GM18519 (cell line): ENCODE data around the gene ADD3.

Source experiments
- ATAC-seq: cut with Tn5 transposase; IDR thresholded peaks from one replicate; pipeline ENCODE4 v1.9.1; 2021; ENCODE audit warnings: mild to moderate bottlenecking, moderate library complexity; ENCODE audit not compliant: unreplicated experiment, low FRiP score

ADD3 gene

GRCh38 chr10:110168601-110169481 lies 161.1 kb downstream of the ADD3 start:
- no peak for ATAC-seq

DNA sequence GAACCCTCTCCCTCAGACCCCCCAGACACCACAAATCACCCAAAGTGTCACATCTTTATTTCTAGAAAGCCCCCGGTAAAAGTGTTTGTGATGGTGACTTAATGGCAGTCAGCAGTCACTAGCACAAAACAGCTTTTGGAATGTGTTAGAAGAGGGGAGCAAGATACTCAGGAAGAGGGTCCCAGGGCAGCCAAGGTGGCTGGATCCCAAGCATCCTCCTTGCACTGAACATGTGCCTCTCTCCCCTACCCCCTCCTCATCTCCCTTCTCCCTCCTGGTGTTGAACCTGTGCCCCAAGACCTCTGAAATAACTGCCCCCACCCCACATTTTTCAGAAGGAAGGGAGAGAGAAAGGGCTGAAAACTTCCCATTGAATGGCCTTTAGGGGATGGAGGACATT lies 161.8 kb downstream of the ADD3 start:
- ATAC-seq = no peak

GRCh38 chr10:110170142-110170971 lies 162.6 kb downstream of the ADD3 start:
- ATAC-seq = no peak

DNA sequence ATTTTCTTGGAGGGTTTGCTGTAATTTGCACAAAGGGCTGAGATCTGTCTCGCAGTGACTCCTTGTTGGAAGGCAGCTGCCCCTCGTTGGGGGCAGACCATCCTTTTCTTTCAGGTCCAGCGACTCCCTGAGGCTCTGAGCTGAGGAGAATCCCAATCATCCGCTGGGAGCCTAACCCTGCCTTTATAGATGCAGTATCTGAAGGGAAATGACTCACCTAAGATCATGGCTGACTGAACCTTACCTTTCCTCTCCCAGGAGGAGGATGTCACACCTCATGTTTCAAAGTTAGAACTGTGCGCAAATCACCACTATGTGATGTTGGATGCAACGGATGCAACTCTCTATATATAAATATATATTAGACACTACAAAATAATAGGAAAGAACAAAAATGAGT lies 163.2 kb downstream of the ADD3 start:
- no peak for ATAC-seq

GRCh38 chr10:110172155-110172554 lies 164.4 kb downstream of the ADD3 start:
- no peak for ATAC-seq

DNA sequence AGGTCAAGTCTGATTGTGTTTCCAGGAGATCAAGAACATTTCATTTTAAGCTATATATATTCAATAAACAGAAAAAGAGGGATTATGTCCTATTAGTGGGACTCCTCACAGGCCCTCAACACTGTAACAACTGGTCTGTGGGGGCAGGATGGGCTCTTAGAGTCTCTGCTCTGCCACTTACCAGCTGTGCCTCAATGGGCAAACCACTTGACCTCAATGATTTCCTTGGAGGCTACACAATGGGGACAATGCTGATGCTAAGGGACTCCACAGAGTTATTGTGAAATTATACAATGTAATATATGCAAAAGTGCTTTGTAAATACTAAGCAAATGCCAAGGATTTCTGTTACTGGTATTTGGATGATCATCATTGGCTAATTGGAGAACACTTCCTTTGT lies 166.4 kb downstream of the ADD3 start:
- no peak for ATAC-seq

- ATAC-seq = no peak
Measured at GRCh38 chr10:110174816-110175215, 167.0 kb downstream of the ADD3 start.

DNA sequence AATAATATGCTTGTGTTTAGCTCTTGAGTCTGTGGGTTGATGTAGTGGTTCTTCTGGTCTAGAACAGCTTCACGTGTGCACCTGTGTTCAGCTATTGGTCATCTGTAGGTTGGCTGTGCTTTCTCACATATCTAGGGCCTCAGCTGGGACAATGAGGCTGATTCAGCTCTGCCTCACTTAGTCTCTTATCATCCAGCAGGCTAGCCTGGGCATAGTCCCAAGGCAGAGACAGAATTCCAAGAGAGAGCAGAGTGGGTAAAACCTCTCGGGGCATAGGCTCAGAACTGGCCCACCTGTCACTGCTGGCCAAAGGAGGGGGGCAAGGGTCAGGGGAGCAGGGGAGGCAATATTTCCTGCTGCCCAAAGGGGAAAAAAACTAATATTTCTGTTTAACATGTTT lies 167.6 kb downstream of the ADD3 start:
- ATAC-seq = no peak

DNA sequence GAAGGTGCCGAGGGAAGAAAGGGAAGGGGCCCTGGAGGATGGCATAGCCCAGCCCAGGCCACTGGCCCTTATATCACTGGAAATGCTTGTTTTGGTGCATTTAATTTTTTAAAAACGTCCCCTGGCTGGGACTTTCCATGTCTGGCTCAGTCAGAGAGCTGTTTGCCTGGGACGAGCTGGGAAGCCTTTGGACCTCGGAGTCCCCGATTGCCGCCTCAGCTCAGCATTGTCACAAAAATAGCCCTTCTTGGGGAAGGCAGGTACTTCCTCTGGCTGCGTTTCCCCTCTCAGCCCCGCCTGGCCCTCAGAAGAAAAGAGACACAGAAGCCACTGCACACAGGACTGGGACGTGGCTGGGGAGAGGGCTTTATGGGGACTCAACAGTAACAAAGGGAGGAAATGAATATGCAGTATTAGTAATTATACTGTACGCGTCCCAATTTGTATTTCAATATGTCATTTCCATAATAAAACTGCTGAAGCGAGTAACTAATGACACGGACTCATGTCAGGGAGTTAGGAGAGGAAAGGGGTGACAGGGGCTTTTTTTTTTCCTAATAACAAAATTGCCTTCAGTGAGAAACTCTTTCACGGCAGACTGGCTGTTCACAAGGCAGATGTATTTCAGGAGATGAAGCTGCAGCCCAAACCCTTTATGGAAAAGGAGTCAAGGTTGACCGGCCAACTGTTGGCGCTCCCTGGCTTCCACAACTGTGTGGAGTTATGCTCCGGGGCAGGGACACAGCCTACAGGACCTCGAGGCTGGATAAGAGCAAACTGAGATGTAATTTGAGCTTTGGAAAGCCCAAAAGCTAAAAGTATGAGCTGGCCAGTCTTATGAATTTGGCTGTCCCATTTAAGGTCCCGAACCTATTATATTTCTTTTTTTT lies 168.6 kb downstream of the ADD3 start:
- ATAC-seq = no peak

DNA sequence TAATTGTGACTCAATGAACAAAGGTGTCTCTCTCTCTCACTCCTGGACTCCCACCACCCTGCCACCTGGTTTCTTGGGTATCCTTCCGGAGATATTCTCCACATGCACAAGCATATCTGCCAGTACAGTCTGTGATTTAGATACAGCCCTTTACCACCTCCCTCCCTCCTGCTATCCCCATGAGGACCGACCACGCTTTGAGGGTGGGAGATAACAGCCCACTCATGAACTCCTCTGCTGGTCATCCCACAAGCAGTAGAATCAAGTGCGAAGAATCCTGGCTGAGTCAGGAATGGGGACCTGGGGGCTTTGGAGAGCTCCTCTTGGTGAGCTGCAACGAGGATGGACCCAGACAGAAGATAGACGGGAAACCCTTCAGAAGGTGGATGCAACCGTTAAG lies 171.4 kb downstream of the ADD3 start:
- ATAC-seq = no peak

- no peak for ATAC-seq
Measured at GRCh38 chr10:110181451-110181850, 173.7 kb downstream of the ADD3 start.

DNA sequence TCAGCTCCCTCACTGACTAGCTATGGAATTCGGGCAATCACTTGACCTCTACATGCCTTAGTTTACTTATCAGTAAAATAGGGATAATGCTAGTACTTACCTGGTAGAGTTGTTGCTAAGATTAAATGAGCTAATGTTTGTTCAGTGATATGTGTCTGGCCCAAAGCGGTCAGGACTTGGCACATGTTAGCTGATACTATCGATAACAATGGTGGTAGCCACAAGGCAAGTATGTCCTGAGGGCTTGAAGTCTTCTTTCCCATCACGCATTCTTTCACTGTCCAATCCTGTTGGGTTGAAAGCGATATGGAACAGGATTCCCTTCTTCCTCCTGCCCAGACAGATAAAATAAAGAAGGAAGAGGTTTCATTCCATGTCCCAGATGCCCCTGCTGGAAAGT lies 174.1 kb downstream of the ADD3 start:
- no peak for ATAC-seq

DNA sequence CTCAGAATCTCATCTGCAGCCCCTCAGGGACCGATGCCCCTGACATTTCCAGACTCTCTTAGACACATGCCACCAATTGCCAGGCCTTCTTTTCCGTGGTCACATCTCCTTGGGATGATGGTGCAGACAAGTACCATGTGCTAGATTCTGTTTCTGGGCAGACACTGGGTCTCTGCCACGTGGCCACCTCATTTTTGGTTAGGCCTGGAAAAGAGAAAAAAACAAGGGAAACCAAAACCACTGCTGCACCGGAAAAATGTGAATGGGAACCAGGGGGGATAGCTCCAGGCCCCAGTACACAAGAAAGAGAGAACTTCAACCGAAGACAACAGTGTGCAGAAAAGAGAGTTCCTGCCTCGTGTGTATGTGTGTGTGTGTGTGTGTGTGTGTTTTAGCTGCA lies 176.6 kb downstream of the ADD3 start:
- no peak for ATAC-seq
